ENCODE measurements around the gene RSPH10B2.
"Not testable (repeated sequence)": the region's sequence is repeated elsewhere in the genome, so short reads cannot be mapped to it uniquely, and the experiment has no call there.

RSPH10B2 gene

DNA sequence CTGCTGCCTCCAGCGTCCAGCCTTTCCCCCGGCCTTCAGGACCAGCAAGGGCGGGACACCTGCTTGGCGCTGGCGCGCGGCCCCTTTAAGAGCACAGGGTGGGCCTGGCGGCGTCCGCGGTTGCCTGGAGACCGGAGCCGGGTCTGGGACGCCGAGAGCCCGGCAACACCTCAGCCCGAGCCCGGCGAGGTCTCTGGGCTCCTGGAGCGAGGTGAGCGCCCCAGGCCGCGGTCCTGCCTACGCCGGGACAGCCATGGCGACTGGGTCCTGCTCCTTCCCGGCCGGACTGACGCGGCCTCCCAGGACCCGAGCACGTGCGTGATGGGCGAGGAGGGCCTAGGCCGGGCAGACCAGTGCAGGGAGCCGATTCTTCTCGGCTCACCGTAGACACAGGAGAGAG is at the start of gene RSPH10B2:
Gene RSPH10B2 (plus strand): TSS at position 140 of the 400 bp plus-strand sequence. CDS start 3,575 bp downstream, outside the sequence.
- not testable (repeated sequence) for DNase-seq (ENCODE audit: low read depth)

DNA sequence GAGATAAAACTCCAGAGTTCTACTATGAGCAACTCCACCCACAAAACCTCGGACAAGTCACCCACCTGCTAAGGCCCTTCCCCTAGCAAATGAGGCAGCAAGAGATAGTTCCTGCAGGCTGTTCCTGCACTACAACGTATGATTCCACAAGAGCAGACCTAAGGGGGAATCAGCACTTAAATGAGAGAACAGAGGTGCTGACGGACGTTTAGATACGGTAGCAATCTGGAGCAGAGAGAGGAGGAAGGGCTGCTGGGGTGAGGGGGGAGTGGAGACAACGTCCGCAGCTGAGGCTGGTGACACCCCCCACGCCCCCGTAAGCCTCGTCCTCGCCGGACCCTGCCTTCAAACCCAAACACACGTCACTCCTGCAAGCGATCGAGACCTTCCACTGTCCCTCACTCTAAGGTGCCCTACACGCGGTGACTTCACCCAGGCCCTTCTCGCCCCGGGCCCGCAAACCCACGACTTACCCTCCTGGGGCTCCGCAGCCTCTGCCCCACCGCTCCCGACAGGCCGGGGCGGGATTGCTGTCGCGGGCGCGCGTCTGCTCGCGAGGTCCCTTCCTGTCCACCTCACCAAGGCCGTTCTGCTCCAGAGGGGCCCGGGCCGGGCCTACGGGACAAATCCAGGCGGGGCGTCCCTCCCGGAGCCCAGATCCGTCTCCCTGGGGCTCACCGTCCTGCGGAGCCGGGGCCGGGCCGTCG is 47.8 kb upstream of the RSPH10B2 start:
- peak; percentile 8 for DNase-seq (ENCODE audit: low read depth)

DNA sequence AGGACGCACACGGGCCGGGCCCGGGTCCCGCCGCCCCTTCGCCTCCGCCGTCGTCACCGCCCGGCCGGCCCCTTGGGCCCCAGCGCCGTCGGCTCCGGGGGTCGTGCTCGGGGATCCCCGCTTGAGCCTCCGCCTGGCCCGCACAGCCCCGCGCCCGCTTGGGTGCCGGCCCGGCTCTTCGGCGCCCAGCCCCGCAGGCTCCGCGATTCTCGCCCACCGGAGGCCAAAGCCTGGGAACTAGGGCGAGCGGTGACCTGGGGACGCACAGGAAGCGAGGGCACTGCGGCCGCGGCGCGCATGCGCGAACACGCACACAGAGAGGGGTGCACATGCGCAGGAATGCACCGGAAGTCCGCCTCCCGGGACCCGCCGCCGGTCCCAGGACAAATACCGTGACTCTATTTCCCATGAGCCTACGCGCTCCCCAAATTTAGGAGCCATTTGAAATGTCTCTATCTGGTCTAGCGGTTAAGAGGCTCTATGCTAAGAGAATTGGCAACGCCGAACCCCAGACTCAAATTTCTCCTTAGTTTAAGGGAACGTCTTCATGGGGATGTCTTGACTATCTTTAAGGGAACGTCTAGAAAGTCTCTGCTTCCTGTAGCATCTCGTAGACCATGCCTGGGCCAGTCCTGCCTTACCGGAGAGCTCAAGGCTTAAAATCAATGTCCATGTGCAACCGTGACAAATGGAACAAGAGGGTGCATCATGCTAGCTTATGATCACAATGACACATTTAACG is 47.1 kb upstream of the RSPH10B2 start, which contains the start of gene ZNF12:
Gene ZNF12 (minus strand): TSS at position 282 of the 742 bp plus-strand sequence. CDS start 1,774 bp downstream, outside the sequence.
- peak; percentile 86 for DNase-seq (ENCODE audit: low read depth)

DNA sequence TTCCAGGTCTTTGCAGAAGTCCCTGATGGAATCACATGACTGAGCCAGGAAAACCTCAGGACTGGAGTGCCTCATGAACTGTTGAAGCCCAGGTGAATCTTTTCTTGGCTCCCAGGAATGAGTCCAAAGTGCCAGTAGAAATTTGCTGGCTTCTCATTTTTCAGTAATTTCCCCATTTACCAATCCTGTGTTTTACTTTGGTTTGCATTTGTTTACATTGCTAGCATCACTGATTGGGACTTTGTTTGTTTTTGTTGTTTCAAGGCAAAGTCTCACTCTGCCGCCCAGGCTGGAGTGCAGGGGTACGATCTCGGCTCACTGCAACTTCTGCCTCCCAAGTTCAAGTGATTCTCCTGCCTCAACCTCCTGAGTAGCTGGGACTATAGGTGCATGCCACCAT is 45.6 kb upstream of the RSPH10B2 start:
- DNase-seq (ENCODE audit: low read depth): no peak

DNA sequence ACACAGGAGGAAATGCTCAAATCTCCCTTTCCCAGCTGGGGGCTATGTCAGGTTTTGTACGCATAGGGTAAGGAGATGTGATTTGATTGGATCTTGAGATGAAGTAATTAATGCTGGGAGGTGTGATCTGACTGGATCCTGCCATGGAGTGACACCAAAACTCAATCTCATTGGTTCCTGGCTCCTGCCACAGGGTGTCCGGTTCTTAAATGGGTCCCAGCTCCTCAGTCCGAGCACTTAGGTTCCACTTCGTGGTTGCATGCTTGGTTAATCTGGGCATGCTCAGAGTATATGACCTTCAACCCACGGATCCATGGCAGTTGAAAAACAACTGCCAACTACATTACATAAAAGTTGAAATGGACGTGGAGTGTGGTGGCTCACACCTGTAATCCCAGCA is 44.1 kb upstream of the RSPH10B2 start:
- no peak for DNase-seq (ENCODE audit: low read depth)

DNA sequence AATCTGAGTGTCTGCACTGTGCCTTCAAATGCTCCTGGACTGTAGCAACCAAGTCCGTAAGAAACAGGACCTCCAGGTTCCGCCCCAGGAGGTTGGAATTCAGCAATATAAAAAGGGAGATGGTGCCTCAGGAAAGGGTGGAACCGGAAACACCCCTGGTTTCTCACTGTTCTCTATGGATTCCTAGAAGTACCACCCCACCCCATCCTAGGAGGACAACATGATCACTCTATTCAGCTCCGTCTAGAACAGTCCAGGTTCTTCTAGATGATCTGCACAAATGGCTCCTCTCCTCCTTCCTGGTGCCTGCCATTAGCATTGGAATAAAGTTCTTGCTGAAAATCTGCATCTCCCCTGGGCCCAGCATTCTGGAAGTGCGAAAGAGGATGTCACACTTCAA is 39.5 kb upstream of the RSPH10B2 start:
- DNase-seq (ENCODE audit: low read depth): no peak

DNA sequence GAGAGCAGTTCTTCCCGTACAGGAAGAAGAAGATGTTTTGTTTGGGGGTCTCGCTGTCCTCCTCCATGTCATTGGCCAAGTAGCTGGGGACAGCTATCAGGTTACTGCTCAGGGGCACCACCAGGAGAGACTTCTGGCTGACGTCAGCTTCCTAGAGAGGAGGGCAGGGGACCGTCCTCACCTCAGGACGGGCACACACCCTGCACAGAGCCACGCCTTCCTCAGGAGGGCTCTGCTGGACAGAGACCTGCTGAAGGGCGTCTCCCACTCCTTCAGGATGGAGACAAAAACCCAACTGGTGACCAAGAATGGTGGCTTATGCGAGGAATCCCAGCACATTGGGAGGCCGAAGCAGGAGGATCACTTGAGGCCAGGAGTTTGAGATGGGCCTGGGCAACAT is 38.0 kb upstream of the RSPH10B2 start:
- not testable (repeated sequence) for DNase-seq (ENCODE audit: low read depth)

DNA sequence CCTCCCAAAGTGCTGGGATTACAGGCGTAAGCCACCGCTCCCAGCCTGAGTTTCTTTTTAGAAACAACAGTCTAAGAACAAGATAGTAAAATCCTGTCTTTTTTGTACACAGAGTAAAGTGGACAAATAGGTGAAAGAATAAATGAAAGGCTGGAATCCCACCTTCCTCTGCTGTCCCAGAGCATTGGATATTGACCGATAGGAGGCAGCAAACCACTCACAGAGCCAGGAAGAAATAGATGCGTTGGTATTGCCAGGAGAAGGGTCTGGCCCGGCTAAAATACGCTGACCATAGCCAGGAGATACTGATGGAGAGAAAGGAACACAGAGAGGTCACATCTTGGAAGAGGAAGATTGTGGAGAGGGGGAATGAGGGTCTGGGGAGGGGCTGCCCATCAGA is 35.8 kb upstream of the RSPH10B2 start:
- DNase-seq (ENCODE audit: low read depth): no peak

DNA sequence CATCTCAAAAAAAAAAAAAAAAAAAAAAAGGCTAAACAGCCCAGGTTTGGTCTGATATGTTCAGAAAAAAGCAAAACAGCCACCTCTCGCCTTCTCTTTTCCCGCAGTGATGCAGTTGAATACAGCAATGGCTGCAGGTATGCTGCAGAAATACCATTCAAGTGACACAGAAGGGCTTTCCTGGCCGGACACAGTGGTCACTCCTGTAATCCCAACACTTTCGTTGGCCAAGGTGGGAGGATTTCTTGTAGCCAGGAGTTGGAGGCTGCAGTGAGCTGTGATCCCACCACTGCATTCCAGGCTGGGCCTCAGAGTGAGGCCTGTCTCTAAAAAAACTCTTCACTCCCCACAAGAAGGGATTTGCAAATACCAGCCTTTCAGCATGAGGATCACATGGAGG is 29.6 kb upstream of the RSPH10B2 start:
- not testable (repeated sequence) for DNase-seq (ENCODE audit: low read depth)

DNA sequence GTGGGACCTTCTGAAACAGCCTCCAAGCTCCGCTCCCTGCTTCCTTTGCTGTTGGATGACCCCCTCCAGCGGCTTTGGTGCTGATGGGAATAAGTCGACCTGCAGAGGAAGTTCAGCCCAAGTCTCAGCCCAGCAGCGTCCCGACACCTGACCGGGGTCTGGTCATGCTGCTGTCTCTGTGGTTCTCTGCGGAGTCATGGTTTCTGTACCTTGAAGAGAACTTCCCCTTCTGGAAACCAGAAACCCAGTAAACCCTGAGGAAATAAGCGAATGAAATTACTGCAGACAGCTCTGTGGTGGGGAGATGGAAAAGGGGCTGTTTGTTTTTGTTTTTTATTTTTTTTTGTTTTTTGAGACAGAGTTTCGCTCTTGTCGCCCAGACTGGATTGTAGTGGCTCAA is 28.9 kb upstream of the RSPH10B2 start:
- no peak for DNase-seq (ENCODE audit: low read depth)

DNA sequence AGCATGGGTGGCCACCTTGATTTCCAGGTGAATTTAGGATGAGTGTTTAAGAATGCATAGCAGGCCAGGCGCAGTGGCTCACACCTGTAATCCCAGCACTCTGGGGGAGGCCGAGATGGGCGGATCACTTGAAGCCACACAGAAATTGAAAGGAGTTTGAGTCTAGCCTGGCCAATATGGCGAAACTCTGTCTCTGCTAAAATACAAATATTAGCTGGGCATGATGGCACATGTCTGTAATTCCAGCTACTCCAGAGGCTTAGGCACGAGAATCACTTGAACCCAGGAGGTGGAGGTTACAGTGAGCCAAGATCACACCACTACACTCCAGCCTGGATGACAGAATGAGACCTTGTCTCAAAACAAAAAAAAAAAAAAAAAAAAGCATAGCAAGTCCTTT is 27.6 kb upstream of the RSPH10B2 start:
- DNase-seq (ENCODE audit: low read depth): not testable (repeated sequence)

DNA sequence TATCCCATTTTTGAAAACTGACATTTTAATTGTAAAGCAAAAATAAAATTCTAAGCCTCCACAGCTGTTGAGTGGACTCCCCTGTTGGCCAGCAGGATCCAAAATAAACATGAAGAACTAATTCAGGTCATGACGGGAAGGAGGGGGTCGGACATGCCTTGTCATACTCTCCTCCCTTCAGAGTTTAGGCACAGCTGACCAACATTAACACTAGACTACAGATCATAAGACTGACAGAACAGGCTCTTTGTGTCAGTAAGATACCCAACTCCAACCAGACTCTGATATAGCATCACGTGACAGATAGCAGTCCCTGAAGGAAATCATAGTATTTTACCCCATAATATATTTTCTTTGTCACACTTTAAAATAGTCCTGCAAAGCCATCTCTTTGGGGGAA is 26.2 kb upstream of the RSPH10B2 start:
- no peak for DNase-seq (ENCODE audit: low read depth)

DNA sequence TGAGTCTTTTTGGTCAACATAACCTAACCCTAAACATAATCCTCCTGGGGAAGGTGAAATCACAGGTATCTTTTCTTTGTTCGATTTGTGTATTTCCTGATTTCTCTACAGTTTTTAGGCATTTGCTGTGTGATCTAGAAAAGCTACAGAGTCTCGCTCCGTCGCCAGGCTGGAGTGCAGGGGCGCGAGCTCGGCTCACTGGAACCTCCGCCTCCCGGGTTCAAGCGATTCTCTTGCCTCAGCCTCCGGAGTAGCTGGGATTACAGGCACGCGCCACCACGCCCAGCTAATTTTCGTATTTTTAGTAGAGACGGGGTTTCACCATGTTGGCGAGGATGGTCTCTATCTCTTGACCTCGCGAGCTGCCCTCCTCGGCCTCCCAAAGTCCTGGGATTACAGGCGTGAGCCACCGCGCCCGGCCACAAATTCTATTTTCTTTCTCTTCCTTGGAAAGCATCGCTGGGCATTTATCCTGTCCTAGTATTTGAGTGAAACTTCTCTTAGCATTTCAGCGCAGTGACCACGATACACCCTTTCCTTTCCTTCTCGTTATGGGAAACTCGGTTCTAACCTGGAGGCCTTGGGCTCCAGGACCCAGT is 24.9 kb upstream of the RSPH10B2 start:
- DNase-seq (ENCODE audit: low read depth): not testable (repeated sequence)

DNA sequence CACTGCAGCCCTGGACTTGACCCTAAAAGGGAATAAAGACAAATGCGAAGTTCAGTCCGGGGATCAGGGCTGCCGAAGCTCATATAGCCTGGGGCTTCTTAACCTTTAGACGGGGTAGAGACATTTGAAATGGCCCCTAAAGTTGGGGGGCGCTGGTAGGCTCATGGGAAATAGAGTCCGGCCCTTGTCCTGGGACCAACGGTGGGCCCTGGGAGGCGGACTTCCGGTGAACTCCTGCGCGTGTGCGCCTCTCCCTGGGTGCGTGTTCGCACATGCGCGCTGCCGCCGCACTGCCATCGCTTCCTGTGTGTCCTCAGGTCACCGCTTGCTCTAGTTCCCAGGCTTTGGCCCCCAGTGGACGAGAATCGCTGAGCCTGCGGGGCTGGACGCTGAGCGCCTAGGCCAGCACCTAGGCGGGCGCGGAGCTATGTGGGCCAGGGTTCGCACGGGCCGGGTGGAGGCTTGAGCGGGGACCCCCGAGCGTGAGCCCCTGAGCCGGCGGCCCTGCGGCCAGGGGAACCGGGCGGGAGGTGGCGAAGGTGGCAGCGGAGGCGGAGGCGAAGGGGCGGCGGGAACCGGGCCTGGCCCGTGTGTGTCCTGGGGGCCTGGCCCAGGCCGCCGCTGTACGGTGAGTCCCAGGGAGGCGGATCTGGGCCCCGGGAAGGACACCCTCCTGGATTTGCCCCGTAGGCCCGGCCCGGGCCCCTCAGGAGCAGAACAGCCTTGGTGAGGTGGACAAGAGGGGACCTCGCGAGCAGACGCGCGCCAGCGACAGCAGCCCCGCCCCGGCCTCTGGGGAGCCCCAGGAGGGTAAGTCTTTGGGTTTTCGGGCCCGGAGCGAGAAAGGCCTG is 24.2 kb upstream of the RSPH10B2 start:
- peak; percentile 79 for DNase-seq (ENCODE audit: low read depth)

DNA sequence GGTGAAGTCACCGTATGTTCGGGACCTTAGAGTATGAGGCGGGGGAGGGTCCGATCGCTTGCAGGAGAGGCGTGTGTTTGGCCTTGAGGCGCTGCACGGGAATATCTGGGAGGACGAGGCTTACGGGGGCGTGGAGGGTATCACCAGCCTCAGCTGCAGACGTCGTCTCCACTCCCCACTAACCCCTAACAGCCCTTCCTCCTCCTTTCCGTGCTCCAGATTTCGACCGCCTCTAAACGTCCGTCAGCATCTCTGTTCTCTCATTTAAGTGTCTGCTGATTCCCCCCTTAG is 23.6 kb upstream of the RSPH10B2 start:
- DNase-seq (ENCODE audit: low read depth): no peak

DNA sequence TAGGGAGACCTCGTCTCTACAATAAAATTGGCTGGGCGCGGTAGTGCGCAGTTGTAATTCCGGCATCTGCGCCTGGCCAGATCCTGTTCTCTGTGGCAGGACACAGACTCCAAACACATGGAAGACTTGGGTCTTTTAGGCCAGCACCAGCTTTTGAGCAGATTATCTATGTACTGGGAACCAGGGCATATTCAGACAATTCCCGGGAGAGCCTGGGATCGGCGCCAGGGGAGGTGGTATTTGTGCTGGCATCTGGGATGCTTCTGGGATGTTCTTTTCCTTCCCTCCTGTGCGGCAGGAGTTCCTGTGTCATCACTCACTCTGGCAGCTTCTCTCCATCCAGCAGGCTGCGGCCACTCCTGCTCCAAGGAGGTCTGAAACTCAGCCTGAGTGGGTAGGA is 15.5 kb upstream of the RSPH10B2 start:
- not testable (repeated sequence) for DNase-seq (ENCODE audit: low read depth)

DNA sequence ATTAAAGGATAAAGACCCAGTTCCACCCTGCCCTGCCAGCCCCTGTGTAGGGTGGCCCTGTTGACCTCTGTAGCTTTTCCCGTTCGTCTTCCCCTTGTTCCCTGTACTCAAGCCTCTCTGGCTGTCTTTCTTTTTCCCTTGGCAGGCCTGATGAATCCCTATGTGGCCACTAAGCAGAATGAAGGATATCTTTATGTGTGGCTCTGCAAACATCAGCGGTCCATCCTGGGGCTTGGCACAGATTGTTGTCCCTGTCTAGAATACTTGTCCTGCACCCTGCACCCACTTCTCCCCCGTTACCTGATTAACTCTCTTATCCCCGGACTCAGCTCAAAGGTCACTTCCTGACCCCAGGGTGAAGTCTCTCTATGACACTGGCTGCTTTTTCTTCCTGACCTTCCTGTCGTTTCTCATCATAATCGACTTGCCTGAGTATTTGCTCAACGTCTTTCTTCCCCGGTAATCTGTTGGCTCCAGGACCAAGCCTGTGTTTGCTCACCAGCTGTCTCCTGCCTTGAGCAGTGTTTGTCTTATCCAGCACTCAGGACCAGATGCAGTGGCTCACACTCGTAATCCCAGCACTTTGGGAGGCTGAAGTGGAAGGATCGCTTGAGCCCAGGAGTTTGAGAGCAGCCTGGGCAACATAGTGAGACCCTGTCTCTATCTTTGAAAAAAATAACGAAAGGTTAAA is 9.3 kb upstream of the RSPH10B2 start:
- DNase-seq (ENCODE audit: low read depth): not testable (repeated sequence)

DNA sequence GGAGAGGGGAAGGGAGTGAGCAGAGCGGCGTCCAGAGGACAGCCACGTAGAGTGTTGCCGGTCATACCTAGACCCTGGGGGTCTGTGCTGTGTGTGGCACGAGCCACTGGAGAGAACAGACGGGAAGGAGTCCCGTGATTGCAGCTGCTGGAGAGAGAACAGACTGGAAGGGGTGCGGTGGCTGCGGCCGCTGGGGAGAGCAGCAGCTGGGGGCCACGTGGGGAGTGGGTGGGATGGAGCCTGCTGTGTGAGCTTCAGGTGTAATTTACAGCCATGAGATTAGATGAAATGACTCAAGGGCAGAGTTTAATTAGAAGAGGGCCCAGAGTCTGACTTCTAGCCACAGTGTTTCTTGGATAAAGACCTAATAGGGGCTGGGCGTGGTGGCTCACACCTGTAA is 4.6 kb upstream of the RSPH10B2 start:
- DNase-seq (ENCODE audit: low read depth): not testable (repeated sequence)

DNA sequence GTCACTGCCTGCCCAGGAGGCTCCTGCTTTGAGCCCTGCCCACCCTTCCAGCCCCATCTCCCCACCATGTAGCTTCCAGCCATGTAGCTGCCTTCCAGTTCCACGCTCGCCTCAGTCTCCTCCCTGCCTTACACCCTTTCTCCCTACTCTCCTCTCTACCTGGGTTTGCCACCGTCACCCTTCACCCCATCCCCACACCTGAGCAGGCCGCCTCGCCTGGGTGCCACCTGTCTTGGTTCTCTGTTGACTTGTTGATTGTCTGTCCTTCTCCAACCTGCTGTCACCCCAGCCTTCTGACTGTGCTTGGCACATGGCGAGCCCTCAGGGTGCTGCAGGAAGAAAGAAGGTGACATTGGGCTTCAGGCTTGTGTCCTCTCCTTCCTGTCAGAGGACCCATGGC is 3.7 kb upstream of the RSPH10B2 start:
- not testable (repeated sequence) for DNase-seq (ENCODE audit: low read depth)

DNA sequence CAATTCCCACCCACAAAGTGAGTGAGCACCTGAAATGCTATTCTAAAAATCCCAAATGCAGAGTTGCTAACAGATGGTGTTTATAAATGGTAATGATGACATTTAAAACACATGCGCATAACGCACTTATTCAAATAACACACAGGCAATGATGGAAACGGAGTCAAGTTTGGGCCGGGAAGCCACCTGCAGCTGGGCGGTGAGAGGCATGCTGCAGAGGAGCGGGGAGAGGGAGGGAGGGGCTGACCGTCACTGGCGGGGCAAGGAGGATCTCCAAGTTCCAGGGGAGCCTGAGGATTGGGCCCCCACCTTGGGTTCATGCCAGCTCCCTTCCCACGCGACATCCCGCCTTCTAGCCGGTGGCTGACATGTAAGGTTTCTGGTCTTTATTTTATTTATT is 7.3 kb downstream of the RSPH10B2 start:
- DNase-seq (ENCODE audit: low read depth): not testable (repeated sequence)

DNA sequence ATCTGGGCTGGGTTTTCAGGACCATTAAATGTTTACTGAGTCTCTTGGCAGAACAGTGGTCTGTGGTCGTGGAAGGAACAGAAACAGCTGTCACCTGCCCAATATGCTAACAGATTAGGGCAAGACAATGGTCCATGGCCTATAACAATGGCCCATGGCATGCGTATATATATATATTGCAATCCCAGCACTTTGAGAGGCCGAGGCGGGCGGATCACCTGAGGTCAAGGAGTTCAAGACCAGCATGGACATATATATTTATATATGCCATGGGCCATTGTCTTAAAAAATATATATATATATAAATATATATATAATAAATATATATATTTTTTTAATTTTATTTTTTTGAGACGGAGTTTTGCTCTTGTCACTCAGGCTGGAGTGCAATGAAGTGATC is 27.7 kb downstream of the RSPH10B2 start:
- not testable (repeated sequence) for DNase-seq (ENCODE audit: low read depth)

DNA sequence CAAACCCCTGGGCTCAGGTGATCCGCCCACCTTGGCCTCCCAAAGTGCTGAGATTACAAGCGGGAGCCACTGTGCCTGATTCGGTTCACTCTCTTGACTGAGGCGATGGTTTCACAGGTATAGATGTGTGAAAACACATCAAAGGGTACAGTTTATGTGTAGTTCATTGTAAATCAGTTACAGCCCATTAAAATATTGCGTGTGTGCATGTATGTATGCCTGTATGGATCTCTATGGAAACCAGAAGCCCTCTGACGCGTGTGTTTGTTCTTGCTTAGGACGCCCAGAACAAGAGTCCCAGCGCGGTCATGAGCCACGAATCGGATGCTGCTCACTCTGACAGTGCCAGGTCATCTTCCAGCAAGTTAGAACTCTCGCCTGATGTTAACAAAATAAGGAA is 35.5 kb downstream of the RSPH10B2 start:
- DNase-seq (ENCODE audit: low read depth): not testable (repeated sequence)

Data from GM04504 (cell line).